SHP77 (cell line): ENCODE data around the gene CNTF.
"Not testable (repeated sequence)": the region's sequence is repeated elsewhere in the genome, so short reads cannot be mapped to it uniquely, and the experiment has no call there.

Experiments
- DNase-seq, 2 experiments: peaks; one replicate each; lab custom pipeline; 2025; lab: John Stamatoyannopoulos, UW

CNTF gene, protein sequence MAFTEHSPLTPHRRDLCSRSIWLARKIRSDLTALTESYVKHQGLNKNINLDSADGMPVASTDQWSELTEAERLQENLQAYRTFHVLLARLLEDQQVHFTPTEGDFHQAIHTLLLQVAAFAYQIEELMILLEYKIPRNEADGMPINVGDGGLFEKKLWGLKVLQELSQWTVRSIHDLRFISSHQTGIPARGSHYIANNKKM

DNA sequence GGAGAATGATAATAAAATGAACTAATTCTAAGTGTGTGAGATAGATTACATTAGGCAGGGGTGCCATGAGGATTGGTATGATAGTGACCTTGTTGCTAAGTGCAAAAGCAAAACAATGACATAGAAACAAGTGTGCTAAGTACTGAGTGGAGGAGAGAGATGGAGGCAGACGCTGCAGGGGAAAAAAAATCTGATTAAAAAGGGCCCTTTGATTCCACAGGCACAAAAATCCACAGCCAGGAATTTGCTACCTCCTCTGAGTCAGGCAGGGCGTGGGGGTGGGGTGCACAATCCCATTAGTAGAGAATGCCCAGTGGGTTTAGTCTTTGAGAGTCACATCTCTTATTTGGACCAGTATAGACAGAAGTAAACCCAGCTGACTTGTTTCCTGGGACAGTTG, at the start of gene CNTF:
CNTF (plus strand) TSS at position 322 of the 400 bp plus-strand sequence. CDS start 88 bp downstream, outside the sequence.
- DNase-seq: no peak

DNA sequence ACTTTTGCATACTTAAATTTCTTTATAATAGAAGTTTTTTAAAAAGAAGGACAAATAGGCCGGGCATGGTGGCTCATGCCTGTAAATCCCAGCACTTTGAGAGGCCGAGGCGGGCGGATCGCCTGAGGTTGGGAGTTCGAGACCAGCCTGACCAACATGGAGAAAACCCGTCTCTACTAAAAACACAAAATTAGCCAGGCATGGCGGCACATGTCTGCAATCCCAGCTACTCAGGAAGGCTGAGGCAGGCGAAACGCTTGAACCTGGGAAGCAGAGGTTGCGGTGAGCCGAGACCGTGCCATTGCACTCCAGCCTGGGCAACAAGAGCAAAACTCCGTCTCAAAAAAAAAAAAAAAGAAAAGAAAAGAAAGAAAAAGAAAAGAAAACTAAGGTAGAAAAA, 49.6 kb upstream of the CNTF start:
- not testable (repeated sequence) for DNase-seq

DNA sequence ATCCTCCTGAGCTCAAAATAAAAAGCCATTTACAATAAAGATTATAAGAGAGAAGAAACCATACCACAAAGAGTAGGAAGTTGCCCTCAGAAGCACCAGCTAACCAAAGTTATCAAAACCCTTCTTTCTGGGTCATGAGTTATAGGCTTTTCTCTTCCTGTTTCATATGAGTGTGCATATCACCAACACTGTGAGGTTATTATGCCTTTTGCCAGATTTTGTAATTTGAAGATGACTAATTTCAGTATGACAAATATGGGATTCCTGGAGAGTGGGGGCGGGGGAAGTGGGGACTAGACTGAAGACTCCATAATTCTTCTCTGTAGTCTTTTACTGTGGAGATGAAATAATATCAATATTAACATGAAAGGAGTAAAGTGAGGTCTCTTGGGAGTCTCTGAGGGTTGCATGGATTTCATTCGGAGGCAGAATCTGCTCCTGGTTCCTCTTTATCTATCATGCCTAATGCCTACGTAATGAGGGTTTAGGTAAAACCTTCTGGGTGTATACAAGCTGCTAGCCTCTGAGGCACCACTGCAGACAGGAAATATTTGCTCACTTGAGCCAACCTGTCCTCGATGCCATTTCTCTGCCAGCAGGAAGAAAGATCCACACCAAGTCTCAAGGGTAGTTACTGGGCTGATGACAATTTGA, 48.9 kb upstream of the CNTF start:
- no peak for DNase-seq

DNA sequence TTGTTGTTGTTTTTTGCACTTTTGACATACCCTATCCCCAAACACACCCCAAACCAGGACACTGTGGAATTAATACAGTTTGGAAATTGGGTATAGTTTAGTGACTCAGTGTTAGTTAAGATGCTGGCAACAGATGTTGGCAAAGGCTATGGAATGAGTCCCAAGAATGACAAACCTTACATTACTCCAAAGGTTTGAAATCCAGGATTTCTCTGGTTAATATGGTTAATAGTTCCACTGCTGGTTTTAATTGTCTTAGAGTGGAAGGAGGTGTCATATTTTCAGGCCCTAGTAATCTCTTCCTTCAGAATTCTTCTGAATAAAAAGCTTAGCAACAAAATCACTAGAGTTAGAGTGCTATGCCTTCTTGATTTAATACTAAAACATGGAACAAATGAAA, 47.6 kb upstream of the CNTF start:
- DNase-seq: no peak

DNA sequence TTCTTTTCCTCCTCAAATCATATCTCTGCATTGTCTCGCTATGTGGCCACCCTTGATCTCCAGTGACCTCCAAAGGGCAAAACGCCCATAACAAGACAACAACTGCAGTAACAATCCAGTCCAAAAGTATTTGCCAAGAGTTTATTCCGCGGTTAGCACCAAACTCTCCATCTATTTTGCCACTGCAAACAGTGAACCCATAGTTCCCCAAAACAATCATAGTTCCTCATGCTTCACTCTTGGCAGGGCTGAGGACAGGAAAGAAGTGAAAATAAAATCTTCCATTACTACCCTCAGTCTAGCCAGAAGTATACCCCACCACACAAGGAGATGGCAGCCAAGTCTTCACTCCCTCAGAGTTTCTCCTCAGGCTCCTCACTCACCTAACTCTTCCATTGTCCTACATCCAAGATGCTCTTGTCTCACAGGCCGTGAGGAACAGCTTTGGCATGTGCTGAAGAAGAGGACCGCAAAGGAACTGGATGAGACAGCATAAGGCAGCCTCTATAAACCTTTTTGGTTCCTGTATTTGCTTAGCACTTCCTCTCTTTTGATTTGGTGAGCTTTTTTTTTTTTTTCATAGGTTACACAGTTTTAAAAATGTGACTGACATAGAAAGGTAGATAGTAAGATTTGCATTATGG, 47.0 kb upstream of the CNTF start, which contains the start of gene LPXN:
LPXN (minus strand) TSS at position 480 of the 644 bp plus-strand sequence; CDS start at position 396, 84 bp downstream.
- DNase-seq: no peak

DNA sequence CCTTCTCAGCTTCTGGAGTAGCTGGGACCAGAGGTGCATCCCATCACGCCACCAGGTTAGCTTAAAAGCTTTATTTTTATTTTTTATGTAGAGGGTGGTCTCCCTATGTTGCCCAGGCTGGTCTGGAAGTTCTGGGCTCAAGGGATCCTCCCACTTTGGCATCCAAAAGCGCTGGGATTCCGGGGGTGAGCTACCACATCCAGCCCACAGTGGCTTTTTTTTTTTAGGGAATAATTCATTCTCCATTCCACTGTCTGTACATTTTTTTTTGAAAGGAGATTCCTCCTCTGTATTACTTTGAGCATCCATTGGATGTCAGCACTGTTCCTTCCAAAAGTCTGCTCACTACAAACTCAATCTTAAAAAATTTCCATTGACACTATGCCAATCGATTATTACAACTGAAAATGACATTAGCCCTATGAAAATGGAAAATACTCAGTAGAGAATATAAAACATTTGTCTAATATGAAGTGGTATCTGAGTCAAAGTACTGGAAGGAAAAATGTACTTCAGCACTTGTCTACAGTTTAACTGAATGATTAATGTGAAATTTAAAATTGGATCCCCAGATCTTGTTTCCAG, 45.5 kb upstream of the CNTF start:
- no peak for DNase-seq

DNA sequence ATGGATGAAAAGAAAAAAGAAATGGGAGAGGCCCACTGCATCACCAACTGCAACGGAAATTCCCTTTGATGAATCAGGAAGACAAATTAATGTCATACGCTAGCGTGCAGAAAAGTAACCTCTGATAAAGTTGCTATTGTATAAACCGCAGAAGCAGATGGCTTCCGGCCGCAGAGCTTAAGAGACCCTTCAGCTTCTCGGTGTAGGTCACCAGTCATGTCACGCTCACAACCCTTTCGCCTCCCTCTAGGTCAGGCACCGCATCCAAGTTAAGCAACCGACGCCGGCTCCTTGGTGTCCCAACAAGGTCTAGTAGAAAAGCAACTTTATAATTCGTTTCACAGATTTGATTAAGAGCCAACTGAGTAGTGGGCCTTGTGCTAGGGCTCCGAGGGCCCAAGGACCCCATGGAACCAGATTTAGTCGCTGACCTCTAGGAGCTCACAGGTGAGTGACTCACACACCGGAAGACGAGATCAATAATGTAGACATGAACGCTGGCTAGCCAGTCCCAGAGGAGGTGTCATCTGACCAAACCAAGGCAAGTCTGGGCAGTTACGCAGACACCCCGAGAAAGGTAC, 44.8 kb upstream of the CNTF start:
- peak in 1 of 2 experiments; percentile 37 for DNase-seq

DNA sequence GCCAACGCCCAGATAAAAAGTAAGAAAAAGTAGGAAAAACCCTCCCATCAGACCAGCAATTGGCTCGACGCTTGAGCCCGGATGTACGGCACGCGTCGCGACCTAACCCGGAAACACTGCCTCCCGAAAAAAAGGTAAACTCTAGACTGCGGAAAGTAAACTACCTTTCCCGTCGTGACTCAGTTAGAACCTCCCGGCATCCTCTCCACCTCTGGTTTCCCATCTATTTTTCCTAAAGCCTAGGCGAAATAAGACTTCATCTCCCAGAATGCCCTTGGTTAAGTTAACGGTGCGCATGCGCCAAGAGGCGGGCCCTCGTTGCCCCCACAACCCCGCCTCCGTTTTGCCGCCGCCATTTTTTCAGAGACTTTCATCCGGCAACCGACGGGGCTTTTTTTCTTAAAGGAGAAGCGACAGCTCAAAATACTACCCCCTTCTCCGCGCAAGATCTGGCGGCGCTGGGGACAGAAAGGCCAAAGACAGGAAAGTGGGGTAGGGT, 44.3 kb upstream of the CNTF start:
- DNase-seq: peak; percentile 77 to 86

DNA sequence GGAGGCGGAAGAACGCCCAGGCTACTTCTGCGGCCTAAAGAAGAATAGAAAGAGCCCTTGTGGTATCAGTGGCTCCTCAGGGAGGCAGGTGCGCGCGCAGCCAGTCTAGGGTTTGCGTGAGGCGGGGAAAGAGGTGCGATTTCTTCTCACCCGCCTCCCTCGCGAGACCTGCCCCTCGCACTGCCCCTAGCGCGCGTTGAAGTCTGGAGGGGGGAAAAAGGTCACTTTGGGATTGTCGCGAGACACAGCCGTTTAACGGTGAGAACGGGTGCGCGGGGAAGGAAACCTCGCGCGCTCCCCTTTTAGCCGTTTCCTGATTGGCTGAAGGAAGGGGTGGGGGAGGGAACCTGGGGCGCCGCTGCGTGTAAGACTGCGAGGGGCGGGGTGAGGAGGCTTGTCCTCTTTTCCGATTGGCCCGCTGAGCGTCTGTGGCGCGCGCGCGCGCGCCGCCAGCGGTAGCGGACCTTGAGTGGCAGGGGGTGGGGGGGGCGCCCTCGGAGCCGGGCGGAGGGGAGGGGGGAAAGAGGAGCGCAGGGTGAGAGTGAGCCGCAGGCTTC, 43.8 kb upstream of the CNTF start, which contains the start of gene ZFP91:
ZFP91 (plus strand) TSS at position 429 of the 557 bp plus-strand sequence. CDS start 219 bp downstream, outside the sequence.
- DNase-seq: peak; percentile 84 to 91

DNA sequence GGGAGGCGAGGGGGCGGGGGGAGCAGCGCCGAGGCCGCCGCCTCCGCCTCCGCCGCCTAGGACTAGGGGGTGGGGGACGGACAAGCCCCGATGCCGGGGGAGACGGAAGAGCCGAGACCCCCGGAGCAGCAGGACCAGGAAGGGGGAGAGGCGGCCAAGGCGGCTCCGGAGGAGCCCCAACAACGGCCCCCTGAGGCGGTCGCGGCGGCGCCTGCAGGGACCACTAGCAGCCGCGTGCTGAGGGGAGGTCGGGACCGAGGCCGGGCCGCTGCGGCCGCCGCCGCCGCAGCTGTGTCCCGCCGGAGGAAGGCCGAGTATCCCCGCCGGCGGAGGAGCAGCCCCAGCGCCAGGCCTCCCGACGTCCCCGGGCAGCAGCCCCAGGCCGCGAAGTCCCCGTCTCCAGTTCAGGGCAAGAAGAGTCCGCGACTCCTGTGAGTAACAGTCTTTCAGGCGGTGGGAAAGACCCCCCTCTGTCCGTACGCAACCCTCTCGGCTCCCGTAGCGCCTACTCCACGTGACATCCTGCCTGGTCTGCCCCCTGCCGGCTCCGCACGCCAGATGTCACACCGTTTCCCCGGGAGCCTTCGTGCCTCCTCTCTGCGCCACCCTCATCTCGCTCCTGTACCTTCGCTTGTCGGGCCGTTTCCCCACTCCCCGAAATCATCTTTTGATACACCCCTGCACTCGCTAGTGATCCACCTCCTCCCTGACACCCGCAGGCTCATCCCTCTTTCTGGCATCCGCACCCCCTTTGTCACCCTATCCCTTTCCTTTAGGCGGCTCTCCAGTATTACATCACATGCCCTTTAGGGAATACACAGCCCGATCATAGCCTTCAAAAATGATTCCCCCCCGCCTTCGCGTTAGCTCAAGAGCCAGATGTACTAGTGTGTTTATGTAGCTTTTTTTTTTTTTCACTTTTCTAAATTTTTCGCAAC, 43.0 kb upstream of the CNTF start:
- DNase-seq: peak; percentile 64 to 65

DNA sequence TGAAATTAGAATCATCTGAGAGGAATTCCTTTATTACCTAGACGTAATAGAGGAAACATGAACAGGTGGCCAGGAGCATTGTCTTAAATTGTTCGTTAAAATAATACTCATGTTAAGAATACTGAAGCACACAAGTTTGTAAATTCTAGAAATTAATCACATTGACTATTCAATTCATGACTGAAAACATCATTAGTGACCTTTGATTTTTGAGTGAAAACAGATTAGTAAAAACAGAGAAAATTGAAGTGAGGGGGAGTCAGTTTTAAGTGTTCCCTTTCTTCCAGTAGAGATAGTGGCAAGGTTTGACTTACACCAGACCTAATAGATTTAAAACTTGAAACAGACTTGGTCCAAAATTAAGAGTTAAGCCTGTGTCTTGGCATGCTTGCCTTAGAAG, 42.2 kb upstream of the CNTF start:
- no peak for DNase-seq

DNA sequence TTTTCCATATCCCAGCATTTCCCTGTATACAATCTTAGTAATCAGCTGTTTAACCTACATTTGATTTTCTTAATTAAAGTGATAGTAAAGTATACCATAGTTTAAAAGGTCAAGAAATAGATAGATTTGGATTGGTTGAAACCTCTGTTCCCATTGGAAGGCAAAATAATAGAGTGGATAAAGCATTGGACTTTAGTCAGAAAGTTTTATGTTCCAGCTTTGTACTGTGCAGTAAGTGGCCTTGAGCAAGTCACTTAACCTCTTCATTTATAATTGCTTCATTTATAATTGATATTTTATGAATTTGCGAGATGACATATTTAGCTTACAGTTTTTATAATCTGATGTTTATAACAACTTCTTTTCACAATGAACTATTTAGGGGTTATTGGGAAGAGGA, 40.0 kb upstream of the CNTF start:
- no peak for DNase-seq

DNA sequence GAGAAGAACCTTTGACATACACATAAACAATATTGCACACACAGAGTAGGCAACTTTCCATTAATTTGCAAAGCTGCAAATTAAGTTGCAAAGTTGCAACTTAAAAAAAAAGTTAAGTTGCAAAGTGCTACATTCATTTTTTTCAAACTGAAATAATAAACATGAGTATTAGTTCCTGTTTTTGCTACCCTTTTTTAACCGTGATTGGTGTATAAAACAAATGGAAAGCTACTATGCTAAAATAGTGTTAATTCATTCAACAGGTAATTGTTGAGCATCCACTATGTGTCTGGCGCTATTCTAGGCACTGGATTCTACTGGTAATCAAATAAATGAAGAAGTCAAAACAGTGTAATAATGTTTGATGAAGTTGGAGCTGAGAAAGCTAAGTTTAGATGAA, 35.5 kb upstream of the CNTF start:
- no peak for DNase-seq

DNA sequence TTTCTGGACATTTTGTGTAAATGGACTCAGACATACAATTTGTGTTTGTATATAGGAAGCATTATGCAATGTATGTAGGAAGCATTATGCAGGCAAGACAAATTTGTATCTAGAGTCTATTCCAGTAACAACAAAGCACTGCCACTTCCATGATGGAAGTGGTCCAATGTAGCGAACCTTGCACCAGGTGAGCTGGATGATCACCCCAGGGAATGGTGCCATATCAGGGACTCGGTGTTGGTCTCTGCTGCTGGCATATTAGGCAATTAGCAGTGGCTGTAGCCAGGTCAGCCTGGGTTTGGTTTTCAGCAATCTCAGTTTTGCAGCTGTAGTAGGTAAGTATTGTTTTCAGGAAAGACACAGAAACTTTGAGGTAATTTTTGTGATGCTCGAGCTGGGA, 30.8 kb upstream of the CNTF start:
- DNase-seq: no peak

DNA sequence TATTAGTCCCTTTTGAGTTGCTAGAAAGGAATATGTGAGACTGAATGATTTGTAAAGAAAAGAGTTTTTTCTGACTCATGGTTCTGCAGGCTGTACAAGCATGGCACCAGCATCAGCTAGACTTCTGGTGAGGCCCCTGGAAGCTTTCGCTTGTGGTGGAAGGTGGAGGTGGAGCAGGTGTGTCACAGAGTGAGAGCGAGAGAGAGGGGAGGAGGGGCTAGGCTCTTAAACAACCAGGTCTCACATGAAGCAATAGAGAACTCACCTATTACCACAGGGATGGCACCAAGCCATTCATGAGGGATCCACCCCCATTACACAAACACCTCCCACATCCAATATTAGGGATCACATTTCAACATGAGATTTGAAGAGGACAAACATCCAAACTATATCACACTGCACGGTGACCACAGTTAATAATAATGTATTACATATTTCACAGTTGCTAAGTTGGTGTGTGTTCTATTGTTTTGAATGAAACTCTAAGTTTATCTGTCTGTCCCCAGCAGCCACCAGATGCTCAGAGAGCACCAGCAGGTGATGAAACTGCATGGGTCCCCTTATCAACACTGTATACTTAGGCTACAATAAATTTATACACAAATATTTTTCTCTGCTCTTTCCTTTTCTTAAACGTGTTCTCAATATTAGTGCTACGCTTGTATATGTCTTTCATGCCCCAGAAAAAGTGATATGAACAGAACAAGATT, 29.5 kb upstream of the CNTF start:
- no peak for DNase-seq

DNA sequence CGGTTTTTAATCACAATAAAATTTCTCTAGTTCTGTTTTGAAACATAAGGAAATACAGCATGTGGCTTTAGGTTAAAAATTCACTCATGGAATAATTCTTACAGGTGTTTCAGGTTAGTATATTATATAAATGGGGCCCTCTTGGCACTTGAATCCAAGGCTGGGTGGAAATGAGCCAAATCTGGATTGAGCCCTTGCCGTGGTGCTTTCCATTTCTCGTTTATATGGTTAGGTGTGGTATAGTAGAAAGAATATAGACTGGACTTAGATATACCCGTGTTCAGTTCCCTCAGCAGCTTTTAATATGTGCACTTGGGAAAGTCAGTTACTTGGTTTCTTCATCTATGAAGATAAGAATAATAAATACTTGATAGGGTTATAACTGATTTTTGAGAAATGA, 27.6 kb upstream of the CNTF start:
- DNase-seq: no peak

DNA sequence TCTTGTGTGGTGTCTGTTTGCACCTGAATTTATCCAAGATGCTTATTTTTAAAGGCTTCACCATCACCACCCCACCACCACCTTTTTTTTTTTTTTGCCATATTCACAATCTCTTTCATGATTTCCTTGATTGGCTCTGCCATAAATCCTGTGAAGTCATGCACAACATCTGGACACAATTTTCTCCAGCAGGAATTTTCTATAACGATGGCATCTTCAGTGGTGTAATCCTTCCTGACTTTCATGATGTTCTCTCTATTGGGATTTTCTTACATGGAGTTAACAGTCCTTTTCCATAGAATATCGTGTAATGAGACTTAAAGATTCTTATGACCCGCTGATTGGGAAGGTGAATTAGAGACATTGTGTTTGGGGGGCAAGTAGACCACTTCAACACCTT, 25.8 kb upstream of the CNTF start:
- no peak for DNase-seq

DNA sequence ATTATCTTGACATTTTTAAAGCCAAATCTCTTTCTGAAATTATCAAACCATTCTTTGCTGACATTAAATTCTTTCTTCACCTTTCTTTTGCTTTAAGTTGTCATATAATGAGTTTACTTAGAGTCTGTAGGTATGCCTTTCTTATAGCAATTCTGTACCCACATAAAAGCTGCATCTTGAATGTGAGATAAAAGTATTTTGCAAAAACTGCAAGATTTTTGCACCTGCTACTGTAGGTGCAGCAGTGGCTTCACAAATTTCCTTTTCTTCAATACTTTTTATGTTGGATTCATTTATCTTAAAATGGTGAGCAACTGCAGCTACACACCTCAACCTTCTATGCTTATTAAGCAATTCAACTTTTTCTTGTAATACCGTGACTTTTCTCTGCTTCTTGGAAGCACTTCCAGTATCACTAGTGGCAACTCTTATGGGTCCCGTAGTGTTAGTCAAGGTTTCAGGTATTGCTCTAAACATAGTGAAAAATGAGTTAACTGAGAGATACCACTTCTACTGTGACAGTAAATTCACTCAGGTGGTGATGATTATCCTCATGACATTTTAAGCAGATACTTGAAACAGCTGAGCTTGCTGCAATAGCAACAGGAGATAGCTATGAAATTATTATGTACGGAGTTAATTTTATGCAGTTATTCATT, 24.9 kb upstream of the CNTF start:
- no peak for DNase-seq

DNA sequence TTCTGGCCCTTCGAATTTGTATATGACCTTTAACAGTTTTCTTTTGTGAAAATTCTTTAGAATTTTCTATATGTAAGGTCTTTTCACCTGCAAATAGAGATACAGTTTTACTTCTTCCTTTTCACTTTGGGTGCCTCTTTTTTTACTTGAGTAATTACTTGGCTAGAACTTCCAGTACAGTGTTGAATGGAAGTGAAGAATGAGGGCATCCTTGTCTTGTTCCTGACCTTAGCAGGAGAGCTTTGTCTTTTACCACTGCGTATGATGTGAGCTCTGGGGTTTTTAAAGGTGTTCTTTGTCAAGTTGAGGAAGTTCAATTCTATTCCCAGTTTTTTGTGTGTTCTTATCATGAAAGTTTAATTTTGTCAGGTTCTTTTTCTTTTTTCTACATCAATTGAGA, 22.0 kb upstream of the CNTF start:
- DNase-seq: no peak
